B cell (primary cell): ENCODE measurements around the gene ATAD3A. TPM values are rescaled to one million over a fixed set of nuclear protein-coding genes. Genes with fewer than 3 reads are reported as not detected.

Source experiments
- polyA plus RNA-seq: library from polyadenylated mRNA; depleted of rRNA; stranded (reverse); fragments of >200 nt; gene quantifications from 2 replicates; pipeline ENCODE4 v1.2.3, GENCODE V29; 2012
- total RNA-seq, 2 donors: library from RNA; stranded (reverse); fragments of 120-200 nt in 1 of 2; gene quantifications; 1 replicate in 1 of 2; 2 replicates in 1 of 2; pipeline versions ENCODE4 v1.2.3 to v1.2.4, GENCODE V29; 2013 to 2022

The ATAD3A gene
- total and polyA plus RNA-seq, 2 donors (not counting 1 experiment from before 2014, with no cell fraction given), result 17.5 to 17.8 TPM

Other genes with a start within 250 kb of the ATAD3A start
- 115 and 120 TPM in 2 replicates for gene UBE2J2, start 238.3 kb upstream of the ATAD3A start, total RNA-seq
- gene UBE2J2, start 238.3 kb upstream of the ATAD3A start, polyA plus RNA-seq, result 32.8 and 40.1 TPM in 2 replicates
- 7.3 and 10.6 TPM in 2 replicates for gene SCNN1D, start 231.7 kb upstream of the ATAD3A start, total RNA-seq
- 14.7 and 21.3 TPM in 2 replicates for gene SCNN1D, start 231.7 kb upstream of the ATAD3A start, polyA plus RNA-seq
- gene ACAP3, start 204.2 kb upstream of the ATAD3A start, total RNA-seq, result 40.7 and 49.1 TPM in 2 replicates
- 124 and 126 TPM in 2 replicates for gene ACAP3, start 204.2 kb upstream of the ATAD3A start, polyA plus RNA-seq
- gene PUSL1, start 203.6 kb upstream of the ATAD3A start, total RNA-seq, result 15.7 and 17.9 TPM in 2 replicates
- 21.3 and 25.8 TPM in 2 replicates for gene PUSL1, start 203.6 kb upstream of the ATAD3A start, polyA plus RNA-seq
- 149 and 167 TPM in 2 replicates for gene INTS11, start 187.5 kb upstream of the ATAD3A start, total RNA-seq
- 245 and 279 TPM in 2 replicates for gene INTS11, start 187.5 kb upstream of the ATAD3A start, polyA plus RNA-seq
- 18.8 and 21.6 TPM in 2 replicates for gene CPTP, start 187.4 kb upstream of the ATAD3A start, total RNA-seq
- gene CPTP, start 187.4 kb upstream of the ATAD3A start, polyA plus RNA-seq, result 8.0 and 17.1 TPM in 2 replicates
- gene TAS1R3, start 180.9 kb upstream of the ATAD3A start, total RNA-seq, result 4.0 and 4.1 TPM in 2 replicates
- gene TAS1R3, start 180.9 kb upstream of the ATAD3A start, polyA plus RNA-seq, result 5.7 and 11.7 TPM in 2 replicates
- gene DVL1, start 162.7 kb upstream of the ATAD3A start, total RNA-seq, result 46.1 and 48.2 TPM in 2 replicates
- gene DVL1, start 162.7 kb upstream of the ATAD3A start, polyA plus RNA-seq, result 46.0 and 53.5 TPM in 2 replicates
- gene MXRA8, start 153.6 kb upstream of the ATAD3A start, total RNA-seq, result not detected in 2 replicates
- gene MXRA8, start 153.6 kb upstream of the ATAD3A start, polyA plus RNA-seq, result 0.10 and 0.25 TPM in 2 replicates
- gene AURKAIP1, start 137.0 kb upstream of the ATAD3A start, total RNA-seq, result 61.7 and 67.0 TPM in 2 replicates
- 47.3 and 61.1 TPM in 2 replicates for gene AURKAIP1, start 137.0 kb upstream of the ATAD3A start, polyA plus RNA-seq
- gene CCNL2, start 112.8 kb upstream of the ATAD3A start, total RNA-seq, result 347 and 367 TPM in 2 replicates
- 263 and 333 TPM in 2 replicates for gene CCNL2, start 112.8 kb upstream of the ATAD3A start, polyA plus RNA-seq
- 119 and 129 TPM in 2 replicates for gene MRPL20, start 104.9 kb upstream of the ATAD3A start, total RNA-seq
- 55.9 and 59.3 TPM in 2 replicates for gene MRPL20, start 104.9 kb upstream of the ATAD3A start, polyA plus RNA-seq
- not detected in 2 replicates for gene ANKRD65, start 90.9 kb upstream of the ATAD3A start, total RNA-seq
- 0.12 TPM in 1 of 2 replicates, not detected in the other for gene ANKRD65, start 90.9 kb upstream of the ATAD3A start, polyA plus RNA-seq
- gene VWA1, start 76.5 kb upstream of the ATAD3A start, total RNA-seq, result not detected in 2 replicates
- gene VWA1, start 76.5 kb upstream of the ATAD3A start, polyA plus RNA-seq, result 0.09 TPM in 1 of 2 replicates, not detected in the other
- gene ATAD3C, start 62.5 kb upstream of the ATAD3A start, total RNA-seq, result 0.20 and 0.56 TPM in 2 replicates
- 1.1 TPM in 2 replicates for gene ATAD3C, start 62.5 kb upstream of the ATAD3A start, polyA plus RNA-seq
- 51.4 and 51.5 TPM in 2 replicates for gene ATAD3B, start 40.4 kb upstream of the ATAD3A start, total RNA-seq
- gene ATAD3B, start 40.4 kb upstream of the ATAD3A start, polyA plus RNA-seq, result 50.9 and 62.0 TPM in 2 replicates
- gene TMEM240, start 28.5 kb downstream of the ATAD3A start, total RNA-seq, result 0.66 and 1.8 TPM in 2 replicates
- gene TMEM240, start 28.5 kb downstream of the ATAD3A start, polyA plus RNA-seq, result 0.28 and 0.40 TPM in 2 replicates
- gene SSU72, start 62.7 kb downstream of the ATAD3A start, total RNA-seq, result 111 and 112 TPM in 2 replicates
- 86.8 and 108 TPM in 2 replicates for gene SSU72, start 62.7 kb downstream of the ATAD3A start, polyA plus RNA-seq
- 1.4 and 1.6 TPM in 2 replicates for gene FNDC10, start 88.0 kb downstream of the ATAD3A start, total RNA-seq
- gene FNDC10, start 88.0 kb downstream of the ATAD3A start, polyA plus RNA-seq, result 0.52 and 1.4 TPM in 2 replicates
- 95.9 and 98.1 TPM in 2 replicates for gene MIB2, start 103.3 kb downstream of the ATAD3A start, total RNA-seq
- gene MIB2, start 103.3 kb downstream of the ATAD3A start, polyA plus RNA-seq, result 94.0 and 152 TPM in 2 replicates
- 1.0 and 1.5 TPM in 2 replicates for gene MMP23B, start 120.0 kb downstream of the ATAD3A start, total RNA-seq
- 1.7 and 3.4 TPM in 2 replicates for gene MMP23B, start 120.0 kb downstream of the ATAD3A start, polyA plus RNA-seq
- gene CDK11B, start 146.8 kb downstream of the ATAD3A start, total RNA-seq, result 35.3 and 36.3 TPM in 2 replicates
- 14.1 and 19.6 TPM in 2 replicates for gene CDK11B, start 146.8 kb downstream of the ATAD3A start, polyA plus RNA-seq
- 107 and 111 TPM in 2 replicates for gene SLC35E2B, start 180.6 kb downstream of the ATAD3A start, total RNA-seq
- gene SLC35E2B, start 180.6 kb downstream of the ATAD3A start, polyA plus RNA-seq, result 64.4 and 67.7 TPM in 2 replicates
- 82.1 and 88.3 TPM in 2 replicates for gene CDK11A, start 212.2 kb downstream of the ATAD3A start, total RNA-seq
- gene CDK11A, start 212.2 kb downstream of the ATAD3A start, polyA plus RNA-seq, result 111 and 138 TPM in 2 replicates